GM23338 (cell line): ENCODE data around the gene NME9. TPM values are rescaled to one million over a fixed set of nuclear protein-coding genes. Genes with fewer than 3 reads are reported as not detected.

ENCODE experiments used
- ATAC-seq: fragments of 200-7000 bp; cut with Tn5 transposase; 3 replicates; pipeline ENCODE4 v1.9.1; 2020
- DNase-seq: peaks from one replicate; pipeline ENCODE4 v3.0.0-alpha.2; 2015; ENCODE audit warnings: low spot score
- H2AFZ ChIP-seq: fragments of 200-600 bp; sonication (generic); 2 replicates; pipeline ENCODE4 v1.8.0; 2016; ENCODE audit warnings: antibody characterized with exemption, mild to moderate bottlenecking, moderate library complexity
- H3F3A ChIP-seq: fragments of 200-600 bp; sonication (generic); replicated peaks from 2 replicates; pipeline ENCODE4 v1.8.0; 2017; ENCODE audit warnings: antibody characterized with exemption, mixed run types, low read depth
- H3K27ac ChIP-seq: fragments of 200-600 bp; sonication (generic); 2 replicates; pipeline ENCODE4 v1.6.1; 2016; ENCODE audit warnings: low read depth
- H3K27me3 ChIP-seq: fragments of 200-600 bp; sonication (generic); 2 replicates; pipeline ENCODE4 v1.8.0; 2016; ENCODE audit warnings: mild to moderate bottlenecking, mixed run types, moderate library complexity; ENCODE audit not compliant: insufficient read depth
- H3K36me3 ChIP-seq: fragments of 200-600 bp; sonication (generic); 2 replicates; pipeline ENCODE4 v1.8.0; 2016; ENCODE audit warnings: mild to moderate bottlenecking; ENCODE audit not compliant: insufficient read depth
- H3K4me1 ChIP-seq: fragments of 200-600 bp; sonication (generic); 2 replicates; pipeline ENCODE4 v1.8.0; 2016; ENCODE audit warnings: mild to moderate bottlenecking, moderate library complexity; ENCODE audit not compliant: insufficient read depth
- H3K4me2 ChIP-seq: fragments of 200-600 bp; sonication (generic); 2 replicates; pipeline ENCODE4 v1.7.1; 2017; ENCODE audit warnings: mixed run types
- H3K4me3 ChIP-seq: fragments of 200-600 bp; sonication (generic); 2 replicates; pipeline ENCODE4 v1.6.1; 2016; ENCODE audit warnings: mixed run types
- H3K79me2 ChIP-seq: fragments of 200-600 bp; sonication (generic); replicated peaks from 2 replicates; pipeline ENCODE4 v1.8.0; 2017; ENCODE audit warnings: mild to moderate bottlenecking; ENCODE audit not compliant: insufficient read depth
- H3K9me2 ChIP-seq: fragments of 200-600 bp; sonication (generic); 2 replicates; pipeline ENCODE4 v1.8.0; 2017; ENCODE audit not compliant: insufficient read depth
- H4K20me1 ChIP-seq: fragments of 200-600 bp; sonication (generic); replicated peaks from 2 replicates; pipeline ENCODE4 v1.8.0; 2017; ENCODE audit warnings: mild to moderate bottlenecking; ENCODE audit not compliant: insufficient read depth
- H3K27ac Mint-ChIP-seq: 2 replicates; pipeline ENCODE4 v1.8.0; 2020; ENCODE audit warnings: inconsistent platforms, mild to moderate bottlenecking, moderate library complexity, mixed read lengths
- H3K27me3 Mint-ChIP-seq: 3 replicates; pipeline ENCODE4 v1.8.0; 2022; ENCODE audit warnings: low read depth, mild to moderate bottlenecking, moderate library complexity, mixed read lengths, inconsistent platforms; ENCODE audit not compliant: insufficient read depth, poor library complexity
- H3K36me3 Mint-ChIP-seq: 3 replicates; pipeline ENCODE4 v1.8.0; 2021; ENCODE audit warnings: low read depth, mild to moderate bottlenecking, inconsistent platforms, moderate library complexity, mixed read lengths
- H3K4me1 Mint-ChIP-seq: 3 replicates; pipeline ENCODE4 v1.8.0; 2020; ENCODE audit warnings: mild to moderate bottlenecking, inconsistent platforms, mixed read lengths
- H3K4me3 Mint-ChIP-seq: 3 replicates; pipeline ENCODE4 v1.8.0; 2021; ENCODE audit warnings: moderate library complexity, mild to moderate bottlenecking, inconsistent platforms, mixed read lengths
- H3K9me3 Mint-ChIP-seq: 3 replicates; pipeline ENCODE4 v1.8.0; 2020; ENCODE audit warnings: moderate library complexity, mild to moderate bottlenecking, inconsistent platforms, mixed read lengths
- CREB1 ChIP-seq: fragments of 250-450 bp; sonication (Bioruptor Pico); IDR thresholded peaks from 2 replicates; pipeline ENCODE4 v1.5.0; 2020; ENCODE audit warnings: low read depth, mild to moderate bottlenecking, moderate library complexity
- ETS1 ChIP-seq: IDR thresholded peaks from 2 replicates; pipeline ENCODE4 v1.6.1; 2016; ENCODE audit warnings: antibody characterized with exemption
- EZH2 ChIP-seq: fragments of 200-600 bp; sonication (generic); IDR thresholded peaks from one replicate; pipeline ENCODE4 v1.8.0; 2017; ENCODE audit warnings: antibody characterized with exemption, mild to moderate bottlenecking, low read depth; ENCODE audit not compliant: unreplicated experiment
- EZH2phosphoT487 ChIP-seq: fragments of 200-600 bp; sonication (generic); IDR thresholded peaks from one replicate; pipeline ENCODE4 v1.8.1; 2018; ENCODE audit warnings: antibody characterized with exemption; ENCODE audit not compliant: unreplicated experiment
- JUNB ChIP-seq: IDR thresholded peaks from one replicate; pipeline ENCODE4 v1.6.1; 2016; ENCODE audit warnings: antibody characterized with exemption; ENCODE audit not compliant: unreplicated experiment
- NANOG ChIP-seq: IDR thresholded peaks from 2 replicates; pipeline ENCODE4 v1.6.1; 2016; ENCODE audit warnings: antibody characterized with exemption, borderline replicate concordance
- POLR2AphosphoS5 ChIP-seq: IDR thresholded peaks from 2 replicates; pipeline ENCODE4 v1.6.1; 2016; ENCODE audit warnings: antibody characterized with exemption, low read depth
- STAT1 ChIP-seq: IDR thresholded peaks from one replicate; pipeline ENCODE4 v1.6.1; 2016; ENCODE audit warnings: antibody characterized with exemption; ENCODE audit not compliant: unreplicated experiment
- ZNF114 ChIP-seq: fragments of 250-450 bp; sonication (Bioruptor Pico); IDR thresholded peaks from 2 replicates; pipeline ENCODE4 v1.5.0; 2020; ENCODE audit warnings: mild to moderate bottlenecking, moderate library complexity
- ZNF331 ChIP-seq: fragments of 250-450 bp; sonication (Bioruptor Pico); IDR thresholded peaks from 2 replicates; pipeline ENCODE4 v1.5.0; 2020; ENCODE audit warnings: low read depth, mild to moderate bottlenecking, moderate library complexity
- polyA plus RNA-seq: library from polyadenylated mRNA; unstranded; fragments of >200 nt; fragmentation: Nextera tagmentation; extraction: Ambion mirVana; gene quantifications from 2 replicates; pipeline ENCODE4 v1.2.1, GENCODE V29; 2016
- total RNA-seq: library from RNA; depleted of rRNA; stranded (reverse); fragments of >200 nt; shearing (Covaris generic); gene quantifications from 2 replicates; pipeline ENCODE4 v1.2.3, GENCODE V29; 2014
- TF ChIP-seq, protein P1 (sequence below): IDR thresholded peaks from one replicate; pipeline ENCODE4 v1.6.1; 2018; ENCODE audit warnings: antibody characterized with exemption; ENCODE audit not compliant: unreplicated experiment
- TF ChIP-seq, protein P2 (sequence below): fragments of 250-450 bp; sonication (Bioruptor Pico); IDR thresholded peaks from 2 replicates; pipeline ENCODE4 v1.5.0; 2020; ENCODE audit warnings: mild to moderate bottlenecking, moderate library complexity
- TF ChIP-seq, protein P3 (sequence below), 2 experiments: fragments of 200-600 bp in 1 of 2; sonication (generic) in 1 of 2; conservative IDR thresholded peaks; 2 replicates each; pipeline versions ENCODE4 v1.5.1 to v1.6.1; 2016 to 2017; ENCODE audit warnings: antibody characterized with exemption in 2 of 2, low read depth in 2 of 2, mild to moderate bottlenecking in 2 of 2, moderate library complexity in 1 of 2

Gene NME9
- total and polyA plus RNA-seq, 2 experiments from 2014 or later, result 0.14 to 2.0 TPM

GRCh38 chr3:138359919-138360868, 30.5 kb upstream of the NME9 start:
- no peaks in the 10 kb centered on the region for H3K27me3 ChIP-seq
- ATAC-seq, result no peak
- TF ChIP-seq, protein P1, sequence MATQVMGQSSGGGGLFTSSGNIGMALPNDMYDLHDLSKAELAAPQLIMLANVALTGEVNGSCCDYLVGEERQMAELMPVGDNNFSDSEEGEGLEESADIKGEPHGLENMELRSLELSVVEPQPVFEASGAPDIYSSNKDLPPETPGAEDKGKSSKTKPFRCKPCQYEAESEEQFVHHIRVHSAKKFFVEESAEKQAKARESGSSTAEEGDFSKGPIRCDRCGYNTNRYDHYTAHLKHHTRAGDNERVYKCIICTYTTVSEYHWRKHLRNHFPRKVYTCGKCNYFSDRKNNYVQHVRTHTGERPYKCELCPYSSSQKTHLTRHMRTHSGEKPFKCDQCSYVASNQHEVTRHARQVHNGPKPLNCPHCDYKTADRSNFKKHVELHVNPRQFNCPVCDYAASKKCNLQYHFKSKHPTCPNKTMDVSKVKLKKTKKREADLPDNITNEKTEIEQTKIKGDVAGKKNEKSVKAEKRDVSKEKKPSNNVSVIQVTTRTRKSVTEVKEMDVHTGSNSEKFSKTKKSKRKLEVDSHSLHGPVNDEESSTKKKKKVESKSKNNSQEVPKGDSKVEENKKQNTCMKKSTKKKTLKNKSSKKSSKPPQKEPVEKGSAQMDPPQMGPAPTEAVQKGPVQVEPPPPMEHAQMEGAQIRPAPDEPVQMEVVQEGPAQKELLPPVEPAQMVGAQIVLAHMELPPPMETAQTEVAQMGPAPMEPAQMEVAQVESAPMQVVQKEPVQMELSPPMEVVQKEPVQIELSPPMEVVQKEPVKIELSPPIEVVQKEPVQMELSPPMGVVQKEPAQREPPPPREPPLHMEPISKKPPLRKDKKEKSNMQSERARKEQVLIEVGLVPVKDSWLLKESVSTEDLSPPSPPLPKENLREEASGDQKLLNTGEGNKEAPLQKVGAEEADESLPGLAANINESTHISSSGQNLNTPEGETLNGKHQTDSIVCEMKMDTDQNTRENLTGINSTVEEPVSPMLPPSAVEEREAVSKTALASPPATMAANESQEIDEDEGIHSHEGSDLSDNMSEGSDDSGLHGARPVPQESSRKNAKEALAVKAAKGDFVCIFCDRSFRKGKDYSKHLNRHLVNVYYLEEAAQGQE, result no peak
- TF ChIP-seq CREB1 (CRISPR knock-in tag) (no peak), ZNF331 (CRISPR knock-in tag) (no peak), STAT1 (no peak), POLR2AphosphoS5 (no peak), EZH2 (no peak), NANOG (no peak), ETS1 (no peak), ZNF114 (CRISPR knock-in tag) (no peak), EZH2phosphoT487 (no peak), JUNB (no peak)
- TF ChIP-seq, protein P2, sequence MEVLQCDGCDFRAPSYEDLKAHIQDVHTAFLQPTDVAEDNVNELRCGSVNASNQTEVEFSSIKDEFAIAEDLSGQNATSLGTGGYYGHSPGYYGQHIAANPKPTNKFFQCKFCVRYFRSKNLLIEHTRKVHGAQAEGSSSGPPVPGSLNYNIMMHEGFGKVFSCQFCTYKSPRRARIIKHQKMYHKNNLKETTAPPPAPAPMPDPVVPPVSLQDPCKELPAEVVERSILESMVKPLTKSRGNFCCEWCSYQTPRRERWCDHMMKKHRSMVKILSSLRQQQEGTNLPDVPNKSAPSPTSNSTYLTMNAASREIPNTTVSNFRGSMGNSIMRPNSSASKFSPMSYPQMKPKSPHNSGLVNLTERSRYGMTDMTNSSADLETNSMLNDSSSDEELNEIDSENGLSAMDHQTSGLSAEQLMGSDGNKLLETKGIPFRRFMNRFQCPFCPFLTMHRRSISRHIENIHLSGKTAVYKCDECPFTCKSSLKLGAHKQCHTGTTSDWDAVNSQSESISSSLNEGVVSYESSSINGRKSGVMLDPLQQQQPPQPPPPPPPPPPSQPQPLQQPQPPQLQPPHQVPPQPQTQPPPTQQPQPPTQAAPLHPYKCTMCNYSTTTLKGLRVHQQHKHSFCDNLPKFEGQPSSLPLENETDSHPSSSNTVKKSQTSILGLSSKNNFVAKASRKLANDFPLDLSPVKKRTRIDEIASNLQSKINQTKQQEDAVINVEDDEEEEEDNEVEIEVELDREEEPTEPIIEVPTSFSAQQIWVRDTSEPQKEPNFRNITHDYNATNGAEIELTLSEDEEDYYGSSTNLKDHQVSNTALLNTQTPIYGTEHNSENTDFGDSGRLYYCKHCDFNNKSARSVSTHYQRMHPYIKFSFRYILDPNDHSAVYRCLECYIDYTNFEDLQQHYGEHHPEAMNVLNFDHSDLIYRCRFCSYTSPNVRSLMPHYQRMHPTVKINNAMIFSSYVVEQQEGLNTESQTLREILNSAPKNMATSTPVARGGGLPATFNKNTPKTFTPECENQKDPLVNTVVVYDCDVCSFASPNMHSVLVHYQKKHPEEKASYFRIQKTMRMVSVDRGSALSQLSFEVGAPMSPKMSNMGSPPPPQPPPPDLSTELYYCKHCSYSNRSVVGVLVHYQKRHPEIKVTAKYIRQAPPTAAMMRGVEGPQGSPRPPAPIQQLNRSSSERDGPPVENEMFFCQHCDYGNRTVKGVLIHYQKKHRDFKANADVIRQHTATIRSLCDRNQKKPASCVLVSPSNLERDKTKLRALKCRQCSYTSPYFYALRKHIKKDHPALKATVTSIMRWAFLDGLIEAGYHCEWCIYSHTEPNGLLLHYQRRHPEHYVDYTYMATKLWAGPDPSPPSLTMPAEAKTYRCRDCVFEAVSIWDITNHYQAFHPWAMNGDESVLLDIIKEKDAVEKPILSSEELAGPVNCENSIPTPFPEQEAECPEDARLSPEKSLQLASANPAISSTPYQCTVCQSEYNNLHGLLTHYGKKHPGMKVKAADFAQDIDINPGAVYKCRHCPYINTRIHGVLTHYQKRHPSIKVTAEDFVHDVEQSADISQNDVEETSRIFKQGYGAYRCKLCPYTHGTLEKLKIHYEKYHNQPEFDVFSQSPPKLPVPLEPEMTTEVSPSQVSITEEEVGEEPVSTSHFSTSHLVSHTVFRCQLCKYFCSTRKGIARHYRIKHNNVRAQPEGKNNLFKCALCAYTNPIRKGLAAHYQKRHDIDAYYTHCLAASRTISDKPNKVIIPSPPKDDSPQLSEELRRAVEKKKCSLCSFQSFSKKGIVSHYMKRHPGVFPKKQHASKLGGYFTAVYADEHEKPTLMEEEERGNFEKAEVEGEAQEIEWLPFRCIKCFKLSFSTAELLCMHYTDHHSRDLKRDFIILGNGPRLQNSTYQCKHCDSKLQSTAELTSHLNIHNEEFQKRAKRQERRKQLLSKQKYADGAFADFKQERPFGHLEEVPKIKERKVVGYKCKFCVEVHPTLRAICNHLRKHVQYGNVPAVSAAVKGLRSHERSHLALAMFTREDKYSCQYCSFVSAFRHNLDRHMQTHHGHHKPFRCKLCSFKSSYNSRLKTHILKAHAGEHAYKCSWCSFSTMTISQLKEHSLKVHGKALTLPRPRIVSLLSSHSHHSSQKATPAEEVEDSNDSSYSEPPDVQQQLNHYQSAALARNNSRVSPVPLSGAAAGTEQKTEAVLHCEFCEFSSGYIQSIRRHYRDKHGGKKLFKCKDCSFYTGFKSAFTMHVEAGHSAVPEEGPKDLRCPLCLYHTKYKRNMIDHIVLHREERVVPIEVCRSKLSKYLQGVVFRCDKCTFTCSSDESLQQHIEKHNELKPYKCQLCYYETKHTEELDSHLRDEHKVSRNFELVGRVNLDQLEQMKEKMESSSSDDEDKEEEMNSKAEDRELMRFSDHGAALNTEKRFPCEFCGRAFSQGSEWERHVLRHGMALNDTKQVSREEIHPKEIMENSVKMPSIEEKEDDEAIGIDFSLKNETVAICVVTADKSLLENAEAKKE (CRISPR knock-in tag), result no peak
- TF ChIP-seq, protein P3, sequence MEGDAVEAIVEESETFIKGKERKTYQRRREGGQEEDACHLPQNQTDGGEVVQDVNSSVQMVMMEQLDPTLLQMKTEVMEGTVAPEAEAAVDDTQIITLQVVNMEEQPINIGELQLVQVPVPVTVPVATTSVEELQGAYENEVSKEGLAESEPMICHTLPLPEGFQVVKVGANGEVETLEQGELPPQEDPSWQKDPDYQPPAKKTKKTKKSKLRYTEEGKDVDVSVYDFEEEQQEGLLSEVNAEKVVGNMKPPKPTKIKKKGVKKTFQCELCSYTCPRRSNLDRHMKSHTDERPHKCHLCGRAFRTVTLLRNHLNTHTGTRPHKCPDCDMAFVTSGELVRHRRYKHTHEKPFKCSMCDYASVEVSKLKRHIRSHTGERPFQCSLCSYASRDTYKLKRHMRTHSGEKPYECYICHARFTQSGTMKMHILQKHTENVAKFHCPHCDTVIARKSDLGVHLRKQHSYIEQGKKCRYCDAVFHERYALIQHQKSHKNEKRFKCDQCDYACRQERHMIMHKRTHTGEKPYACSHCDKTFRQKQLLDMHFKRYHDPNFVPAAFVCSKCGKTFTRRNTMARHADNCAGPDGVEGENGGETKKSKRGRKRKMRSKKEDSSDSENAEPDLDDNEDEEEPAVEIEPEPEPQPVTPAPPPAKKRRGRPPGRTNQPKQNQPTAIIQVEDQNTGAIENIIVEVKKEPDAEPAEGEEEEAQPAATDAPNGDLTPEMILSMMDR (conservative IDR thresholded peaks at IDR 0.05; ENCODE audit: low read depth in 2 of 2), result no peak

More at GRCh38 chr3:138359919-138360868, 30.5 kb upstream of the NME9 start:
- no peak for DNase-seq
- H3K4me2 ChIP-seq, result no peak overlapping the region
- Mint-ChIP-seq H3K4me3 (no peak overlapping the region), H3K27me3 (peaks cover 3% of the 10 kb centered on the region), H3K27ac (no peak overlapping the region), H3K4me1 (peaks cover 7% of the 10 kb centered on the region), H3K9me3 (no peaks in the 10 kb centered on the region), H3K36me3 (no peaks in the 10 kb centered on the region)
- H3K4me1 ChIP-seq, result no peaks in the 10 kb centered on the region
- no peaks in the 10 kb centered on the region for H3K36me3 ChIP-seq
- H3K27ac ChIP-seq, result no peak overlapping the region
- no peaks in the 10 kb centered on the region for H3K79me2 ChIP-seq
- no peaks in the 10 kb centered on the region for H3K9me2 ChIP-seq
- H3F3A ChIP-seq, result no peaks in the 10 kb centered on the region
- no peak overlapping the region for H2AFZ ChIP-seq
- no peak overlapping the region for H3K4me3 ChIP-seq
- H4K20me1 ChIP-seq, result no peaks in the 10 kb centered on the region
